ENCODE data around the gene MZB1.
"Not testable (repeated sequence)": the region's sequence is repeated elsewhere in the genome, so short reads cannot be mapped to it uniquely, and the experiment has no call there.

Gene MZB1

GRCh38 chr5:139361835-139362429 is 27.8 kb downstream of the MZB1 start:
- FAIRE-seq: no peak
- no peak for TF ChIP-seq POLR2A (IDR thresholded peaks at IDR 0.05; ENCODE audit: low read depth, low read length)

GRCh38 chr5:139360384-139360783 is 29.3 kb downstream of the MZB1 start:
- DNase-seq (ENCODE audit: insufficient read length, low spot score) (no peak), FAIRE-seq (no peak)
- no peak for TF ChIP-seq POLR2A (IDR thresholded peaks at IDR 0.05; ENCODE audit: low read depth, low read length)

More at GRCh38 chr5:139361835-139362429, 27.8 kb downstream of the MZB1 start:
- DNase-seq (ENCODE audit: insufficient read length, low spot score): no peak

- TF ChIP-seq POLR2A (IDR thresholded peaks at IDR 0.05; ENCODE audit: low read depth, low read length): no peak
- DNase-seq (ENCODE audit: insufficient read length, low spot score) (no peak), FAIRE-seq (no peak)
Observed at GRCh38 chr5:139358064-139358463, 31.6 kb downstream of the MZB1 start.

GRCh38 chr5:139355900-139356299 is 33.8 kb downstream of the MZB1 start:
- FAIRE-seq: not testable (repeated sequence)

GRCh38 chr5:139354186-139354585 is 35.5 kb downstream of the MZB1 start:
- no peak for TF ChIP-seq POLR2A (IDR thresholded peaks at IDR 0.05; ENCODE audit: low read depth, low read length)
- FAIRE-seq: no peak
- no peak for DNase-seq (ENCODE audit: insufficient read length, low spot score)

More at GRCh38 chr5:139355900-139356299, 33.8 kb downstream of the MZB1 start:
- DNase-seq (ENCODE audit: insufficient read length, low spot score): not testable (repeated sequence)

- FAIRE-seq; DNase-seq (ENCODE audit: insufficient read length, low spot score): not testable (repeated sequence)
Observed at GRCh38 chr5:139347863-139348262, 41.9 kb downstream of the MZB1 start.

- FAIRE-seq; DNase-seq (ENCODE audit: insufficient read length, low spot score): not testable (repeated sequence)
Observed at GRCh38 chr5:139345442-139345841, 44.3 kb downstream of the MZB1 start.

GRCh38 chr5:139344177-139344576 is 45.5 kb downstream of the MZB1 start:
- no peak for TF ChIP-seq POLR2A (IDR thresholded peaks at IDR 0.05; ENCODE audit: low read depth, low read length)
- FAIRE-seq (no peak), DNase-seq (ENCODE audit: insufficient read length, low spot score) (no peak)

- TF ChIP-seq POLR2A (IDR thresholded peaks at IDR 0.05; ENCODE audit: low read depth, low read length): no peak
- DNase-seq (ENCODE audit: insufficient read length, low spot score) (no peak), FAIRE-seq (no peak)
Observed at GRCh38 chr5:139343476-139343875, 46.2 kb downstream of the MZB1 start.

GRCh38 chr5:139342423-139342723 is 47.3 kb downstream of the MZB1 start:
- no peak for DNase-seq (ENCODE audit: insufficient read length, low spot score)
- peak; percentile 55 for TF ChIP-seq POLR2A (IDR thresholded peaks at IDR 0.05; ENCODE audit: low read depth, low read length)
- no peak for FAIRE-seq

GRCh38 chr5:139341689-139342422 is 47.9 kb downstream of the MZB1 start, which contains the start of gene PAIP2:
Gene PAIP2, plus strand, starts transcription at chr5:139341854. Its CDS starts 21,931 bp downstream, at chr5:139363785.
- peak; percentile 78 for FAIRE-seq
- TF ChIP-seq POLR2A (IDR thresholded peaks at IDR 0.05; ENCODE audit: low read depth, low read length): peak; percentile 93
- DNase-seq (ENCODE audit: insufficient read length, low spot score): peak; percentile 88

- TF ChIP-seq POLR2A (IDR thresholded peaks at IDR 0.05; ENCODE audit: low read depth, low read length): no peak
- no peak for FAIRE-seq
- DNase-seq (ENCODE audit: insufficient read length, low spot score): no peak
Observed at GRCh38 chr5:139341187-139341688, 48.5 kb downstream of the MZB1 start.

- FAIRE-seq: no peak
- TF ChIP-seq POLR2A (IDR thresholded peaks at IDR 0.05; ENCODE audit: low read depth, low read length): no peak
- DNase-seq (ENCODE audit: insufficient read length, low spot score): no peak
Observed at GRCh38 chr5:139340051-139340450, 49.7 kb downstream of the MZB1 start.

Measured in H54 (cell line).